Measurements from ENCODE around the gene COMMD6. TPM values are rescaled to one million over a fixed set of nuclear protein-coding genes. Genes with fewer than 3 reads are reported as not detected.
A peak's percentile ranks its signal among the peaks of the same experiment; 100 is the strongest.

COMMD6 gene
- total RNA-seq, 1 experiment from 2014 or later: 59.9 TPM

GRCh38 chr13:75485286-75486062 lies 52.2 kb downstream of the COMMD6 start:
- H3K4me1 ChIP-seq (replicated peaks): peaks cover 36% of the 10 kb centered on the region
- H3K27me3 ChIP-seq (replicated peaks): peaks cover 13% of the 10 kb centered on the region; the same call in 1 of the 2 replicates
- no peaks in the 10 kb centered on the region for H3K36me3 ChIP-seq
- no peak overlapping the region for H3K4me3 ChIP-seq
- no peak overlapping the region for H3K27ac ChIP-seq
- DNase-seq (ENCODE audit: low read depth in 1 of 2, low spot score in 2 of 2): peak in 1 of 2 experiments; percentile 38
- H3K9me3 ChIP-seq (replicated peaks): no peaks in the 10 kb centered on the region

GRCh38 chr13:75482820-75483079 lies 54.9 kb downstream of the COMMD6 start:
- Histone ChIP-seq H3K27me3 (replicated peaks) (peaks cover 40% of the 10 kb centered on the region), H3K9me3 (replicated peaks) (no peaks in the 10 kb centered on the region), H3K4me1 (replicated peaks) (peaks cover 26% of the 10 kb centered on the region), H3K36me3 (no peaks in the 10 kb centered on the region), H3K4me3 (peak overlapping the region; percentile 45), H3K27ac (no peak overlapping the region)
- DNase-seq (ENCODE audit: low read depth in 1 of 2, low spot score in 2 of 2): no peak

- H3K27ac ChIP-seq: no peak within 1 kb of the TSS
- H3K4me1 ChIP-seq (replicated peaks): peaks cover 26% of the 10 kb centered on the region
- peak; percentile 78 to 85 for DNase-seq (ENCODE audit: low read depth in 1 of 2, low spot score in 2 of 2)
- no peaks in the 10 kb centered on the region for H3K36me3 ChIP-seq
- H3K4me3 ChIP-seq: peak within 1 kb of the TSS; percentile 45
- peaks cover 45% of the 10 kb centered on the region for H3K27me3 ChIP-seq (replicated peaks)
- no peaks in the 10 kb centered on the region for H3K9me3 ChIP-seq (replicated peaks)
Measured at GRCh38 chr13:75482070-75482819, 55.4 kb downstream of the COMMD6 start, which contains the start of gene TBC1D4. Gene TBC1D4 (minus strand): TSS chr13:75482169. CDS start chr13:75481767, 402 bp downstream.

- Histone ChIP-seq H3K4me1 (replicated peaks) (peaks cover 26% of the 10 kb centered on the region), H3K27me3 (replicated peaks) (peaks cover 49% of the 10 kb centered on the region), H3K36me3 (no peaks in the 10 kb centered on the region), H3K9me3 (replicated peaks) (no peaks in the 10 kb centered on the region), H3K27ac (no peak overlapping the region), H3K4me3 (peak overlapping the region; percentile 45)
- DNase-seq (ENCODE audit: low read depth in 1 of 2, low spot score in 2 of 2): peak in 1 of 2 experiments; percentile 30
Measured at GRCh38 chr13:75481176-75482069, 56.2 kb downstream of the COMMD6 start.

- Histone ChIP-seq H3K9me3 (replicated peaks) (no peaks in the 10 kb centered on the region), H3K4me3 (no peak overlapping the region; the same call in 1 of the 2 replicates), H3K27me3 (replicated peaks) (peaks cover 49% of the 10 kb centered on the region), H3K4me1 (replicated peaks) (peaks cover 21% of the 10 kb centered on the region), H3K36me3 (no peaks in the 10 kb centered on the region), H3K27ac (no peak overlapping the region)
- no peak for DNase-seq (ENCODE audit: low read depth in 1 of 2, low spot score in 2 of 2)
Measured at GRCh38 chr13:75480671-75481175, 56.9 kb downstream of the COMMD6 start.

GRCh38 chr13:75479102-75479740 lies 58.4 kb downstream of the COMMD6 start:
- Histone ChIP-seq H3K27ac (no peak overlapping the region), H3K9me3 (replicated peaks) (no peaks in the 10 kb centered on the region), H3K4me3 (no peak overlapping the region), H3K4me1 (replicated peaks) (peaks cover 11% of the 10 kb centered on the region), H3K27me3 (replicated peaks) (peaks cover 49% of the 10 kb centered on the region), H3K36me3 (no peaks in the 10 kb centered on the region)
- no peak for DNase-seq (ENCODE audit: low read depth in 1 of 2, low spot score in 2 of 2)

GRCh38 chr13:75478659-75479058 lies 59.0 kb downstream of the COMMD6 start:
- peaks cover 49% of the 10 kb centered on the region for H3K27me3 ChIP-seq (replicated peaks)
- peaks cover 11% of the 10 kb centered on the region for H3K4me1 ChIP-seq (replicated peaks)
- no peaks in the 10 kb centered on the region for H3K36me3 ChIP-seq
- H3K4me3 ChIP-seq: no peak overlapping the region
- H3K9me3 ChIP-seq (replicated peaks): no peaks in the 10 kb centered on the region
- no peak overlapping the region for H3K27ac ChIP-seq
- DNase-seq (ENCODE audit: low read depth in 1 of 2, low spot score in 2 of 2): no peak

Other genes with a start within 250 kb of the COMMD6 start
- gene TBC1D4, start 55.7 kb downstream of the COMMD6 start, total RNA-seq (2014; rRNA removed; shearing (Covaris generic)): 32.7 and 38.4 TPM in 2 replicates
- 37.1 and 43.0 TPM in 2 replicates for gene UCHL3, start 11.9 kb upstream of the COMMD6 start, total RNA-seq (2014; rRNA removed; shearing (Covaris generic))
- 96.3 and 123 TPM in 2 replicates for gene LMO7, start 98.5 kb upstream of the COMMD6 start, total RNA-seq (2014; rRNA removed; shearing (Covaris generic))

All from SJSA1 (cell line).